Hematopoietic multipotent progenitor cell treated with erythropoietin and hydrocortisone succinate and interleukin-3 and kit ligand, for 4 days (in vitro differentiated cells): Measurements from ENCODE around the gene ACACB.

Experiments
- DNase-seq: peaks from one replicate; pipeline ENCODE4 v3.0.0-alpha.2; 2015

Gene ACACB

GRCh38 chr12:109178532-109178931 lies 62.1 kb downstream of the ACACB start:
- DNase-seq = peak; percentile 37

DNA sequence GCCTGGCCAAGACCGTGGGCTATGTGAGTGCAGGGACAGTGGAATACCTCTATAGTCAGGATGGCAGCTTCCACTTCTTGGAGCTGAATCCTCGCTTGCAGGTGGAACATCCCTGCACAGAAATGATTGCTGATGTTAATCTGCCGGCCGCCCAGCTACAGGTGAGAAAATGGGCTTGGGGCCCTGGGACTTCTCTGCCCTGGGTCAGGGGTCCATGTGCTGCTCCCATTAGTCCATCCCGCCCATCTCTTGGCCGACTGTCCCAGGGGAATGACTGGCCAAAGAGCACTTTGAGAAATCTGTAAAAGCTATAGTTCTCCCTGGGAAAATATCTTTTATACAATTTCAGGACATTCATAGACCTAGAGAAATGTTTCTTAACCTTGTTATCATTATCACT lies 63.5 kb downstream of the ACACB start:
- DNase-seq = no peak

DNA sequence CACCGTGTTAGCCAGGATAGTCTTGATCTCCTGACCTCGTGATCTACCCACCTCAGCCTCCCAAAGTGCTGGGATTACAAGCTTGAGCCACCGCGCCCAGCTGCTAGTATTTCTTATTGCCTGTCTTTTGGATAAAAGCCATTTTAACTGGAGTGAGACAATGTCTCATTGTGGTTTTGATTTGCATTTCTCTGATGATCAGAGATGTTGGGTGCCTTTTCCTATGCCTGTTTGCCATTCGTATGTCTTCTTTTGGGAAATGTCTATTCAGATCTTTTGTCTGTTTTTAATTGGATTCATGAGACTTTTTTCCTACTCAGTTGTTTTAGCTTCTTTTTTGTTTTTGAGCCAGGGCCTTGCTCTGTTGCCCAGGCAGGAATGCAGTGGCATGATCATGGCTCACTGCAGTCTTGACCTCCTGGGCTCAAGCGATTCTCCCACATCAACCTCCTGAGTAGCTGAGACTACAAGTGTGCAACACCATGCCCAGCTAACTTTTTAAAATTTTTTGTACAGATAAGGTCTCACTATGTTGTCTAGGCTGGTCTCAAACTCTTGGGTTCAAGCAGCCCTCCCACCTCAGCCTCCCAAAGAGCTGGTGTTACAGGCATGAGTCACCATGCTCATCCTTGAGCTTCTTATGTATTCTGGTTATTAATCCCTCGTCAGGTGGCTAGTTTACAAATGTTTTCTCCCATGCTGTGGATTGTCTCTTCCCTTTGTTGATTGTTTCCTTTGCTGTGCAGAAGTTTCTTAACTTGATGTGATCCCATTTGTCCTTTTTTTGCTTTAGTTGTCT lies 65.9 kb downstream of the ACACB start:
- DNase-seq = no peak

DNA sequence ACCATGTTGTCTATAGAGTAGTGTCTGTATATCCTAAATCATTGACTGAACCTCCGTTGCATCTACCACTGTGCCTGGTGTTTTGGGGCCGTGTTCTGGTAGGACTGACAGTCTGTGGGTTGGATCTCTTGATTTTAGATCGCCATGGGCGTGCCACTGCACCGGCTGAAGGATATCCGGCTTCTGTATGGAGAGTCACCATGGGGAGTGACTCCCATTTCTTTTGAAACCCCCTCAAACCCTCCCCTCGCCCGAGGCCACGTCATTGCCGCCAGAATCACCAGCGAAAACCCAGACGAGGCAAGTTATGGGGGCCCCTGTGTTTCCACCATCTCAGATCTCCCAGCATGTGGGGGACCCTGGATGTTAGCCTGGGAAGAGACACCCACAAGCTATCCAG lies 69.1 kb downstream of the ACACB start:
- DNase-seq = no peak

- DNase-seq = no peak
These were observed 70.7 kb downstream of the ACACB start for GRCh38 chr12:109186993-109187653.

DNA sequence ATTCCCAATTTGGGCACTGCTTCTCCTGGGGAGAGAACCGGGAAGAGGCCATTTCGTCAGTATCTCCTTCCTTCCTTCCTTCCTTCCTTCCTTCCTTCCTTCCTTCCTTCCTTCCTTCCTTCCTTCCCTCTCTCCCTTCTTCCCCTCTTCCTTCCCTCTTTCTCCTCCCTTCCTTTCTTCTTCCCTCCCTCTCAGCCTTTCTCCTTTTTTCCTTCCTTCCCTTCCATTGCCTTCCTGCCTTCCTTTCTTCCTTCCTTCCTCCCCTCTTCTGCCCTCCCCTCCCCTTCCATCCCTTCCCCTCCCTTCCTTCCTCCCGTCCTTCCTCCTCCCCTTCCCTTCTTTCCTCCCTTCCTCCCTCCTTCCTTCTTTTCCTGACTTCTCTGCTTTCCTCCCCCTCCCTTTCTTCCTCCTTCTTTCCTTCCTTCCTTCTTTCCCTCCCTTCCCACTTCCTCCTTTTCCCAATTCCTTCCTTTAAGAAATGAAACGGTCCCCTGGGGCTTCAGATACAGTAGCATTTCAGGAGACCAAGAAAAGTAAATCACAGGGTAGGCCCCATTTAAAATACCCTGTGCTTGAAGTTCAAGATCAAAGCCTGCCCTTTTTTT lies 71.8 kb downstream of the ACACB start:
- no peak for DNase-seq

DNA sequence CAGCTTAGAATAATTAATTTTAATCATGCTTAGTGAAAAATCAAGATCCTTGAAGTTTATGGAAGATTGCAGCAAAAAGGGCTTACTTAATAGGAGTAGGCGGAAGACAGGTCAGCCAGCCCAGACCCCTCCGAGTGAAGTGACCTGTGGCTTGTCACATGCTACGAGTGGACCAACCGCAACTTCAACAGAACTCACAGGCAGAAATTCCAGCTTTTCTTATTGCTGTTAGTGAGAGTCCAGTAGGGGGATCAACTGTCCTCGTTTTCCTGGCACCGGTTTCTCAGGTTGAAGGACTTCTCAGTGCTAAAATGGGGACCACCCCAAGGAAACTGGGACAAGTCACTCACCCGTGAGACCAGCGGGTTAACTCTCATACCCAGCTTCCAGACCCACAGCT lies 72.9 kb downstream of the ACACB start:
- DNase-seq = no peak

DNA sequence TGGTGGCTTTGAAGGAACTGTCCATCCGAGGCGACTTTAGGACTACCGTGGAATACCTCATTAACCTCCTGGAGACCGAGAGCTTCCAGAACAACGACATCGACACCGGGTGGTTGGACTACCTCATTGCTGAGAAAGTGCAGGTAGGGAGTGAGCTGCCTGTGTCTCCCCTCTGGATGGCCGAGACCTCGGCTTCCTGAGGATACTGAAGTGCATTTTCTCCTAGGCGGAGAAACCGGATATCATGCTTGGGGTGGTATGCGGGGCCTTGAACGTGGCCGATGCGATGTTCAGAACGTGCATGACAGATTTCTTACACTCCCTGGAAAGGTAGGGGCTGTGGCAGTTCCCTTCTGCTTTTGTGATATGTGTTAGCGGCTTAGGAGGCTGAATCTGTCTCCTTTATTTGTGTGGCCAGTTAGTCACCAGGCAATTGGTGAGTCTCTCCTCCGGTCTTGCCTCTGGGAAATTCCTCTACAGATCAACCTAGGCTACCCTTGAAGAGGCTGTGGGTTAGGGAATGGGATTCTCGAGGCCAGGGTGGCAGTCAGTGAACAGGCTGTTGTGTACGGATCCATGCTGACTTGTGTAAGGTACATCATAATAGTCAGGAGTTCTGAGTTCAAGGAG lies 75.3 kb downstream of the ACACB start:
- no peak for DNase-seq

- DNase-seq = no peak
These were observed 76.0 kb downstream of the ACACB start for GRCh38 chr12:109192358-109192757.

DNA sequence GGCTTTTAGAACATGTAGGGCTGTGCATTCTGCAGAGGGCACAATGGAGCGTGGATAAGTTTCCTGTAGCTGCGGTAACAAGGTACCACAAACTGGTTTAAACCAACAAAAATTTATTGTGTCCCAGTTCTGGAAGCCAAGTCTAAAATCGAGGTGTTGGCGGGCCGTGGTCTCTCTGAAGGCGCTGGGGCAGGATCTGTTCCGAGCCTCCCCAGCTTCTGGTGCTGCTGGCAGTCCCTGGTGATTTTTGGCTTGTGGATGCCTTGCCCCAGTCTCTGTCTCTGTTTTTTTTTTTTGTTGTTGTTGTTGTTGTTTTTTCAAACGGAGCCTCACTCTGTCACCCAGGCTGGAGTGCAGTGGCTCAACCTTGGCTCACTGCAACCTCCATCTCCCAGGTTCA lies 77.5 kb downstream of the ACACB start:
- DNase-seq = no peak

GRCh38 chr12:109196332-109196731 lies 79.9 kb downstream of the ACACB start:
- no peak for DNase-seq

DNA sequence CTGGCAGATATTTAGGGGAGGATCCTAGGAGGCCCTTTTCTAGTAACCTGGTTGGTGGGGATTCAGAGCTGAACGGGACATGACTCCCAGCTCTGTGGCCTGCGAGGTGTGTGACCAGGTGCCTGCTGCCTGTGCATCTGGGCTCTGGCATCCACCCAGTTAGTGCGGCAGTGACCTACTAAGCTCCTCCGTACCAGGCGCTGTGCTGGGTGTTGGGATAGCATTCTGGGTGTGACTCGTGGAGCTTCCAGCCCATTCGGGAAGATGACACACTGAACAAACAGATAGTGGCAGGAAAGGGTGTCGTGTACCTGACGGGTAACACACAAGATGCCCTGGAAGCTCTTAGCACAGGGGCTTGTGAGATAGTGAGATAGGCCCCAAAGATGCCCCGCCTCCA lies 80.9 kb downstream of the ACACB start:
- DNase-seq = no peak

DNA sequence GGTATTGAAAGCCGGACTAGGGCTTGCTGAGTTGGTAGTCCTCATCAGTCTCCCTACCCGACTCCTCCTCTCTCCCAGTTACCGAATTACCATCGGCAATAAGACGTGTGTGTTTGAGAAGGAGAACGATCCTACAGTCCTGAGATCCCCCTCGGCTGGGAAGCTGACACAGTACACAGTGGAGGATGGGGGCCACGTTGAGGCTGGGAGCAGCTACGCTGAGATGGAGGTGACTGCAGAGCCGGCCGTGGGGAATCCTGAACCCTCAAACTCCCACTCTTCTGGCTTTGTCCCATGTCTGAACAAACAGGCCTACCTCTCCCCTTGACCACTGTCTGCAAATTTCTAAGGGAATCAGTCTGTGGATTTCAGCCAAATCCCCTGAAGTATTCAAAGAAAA lies 82.9 kb downstream of the ACACB start:
- DNase-seq = no peak

DNA sequence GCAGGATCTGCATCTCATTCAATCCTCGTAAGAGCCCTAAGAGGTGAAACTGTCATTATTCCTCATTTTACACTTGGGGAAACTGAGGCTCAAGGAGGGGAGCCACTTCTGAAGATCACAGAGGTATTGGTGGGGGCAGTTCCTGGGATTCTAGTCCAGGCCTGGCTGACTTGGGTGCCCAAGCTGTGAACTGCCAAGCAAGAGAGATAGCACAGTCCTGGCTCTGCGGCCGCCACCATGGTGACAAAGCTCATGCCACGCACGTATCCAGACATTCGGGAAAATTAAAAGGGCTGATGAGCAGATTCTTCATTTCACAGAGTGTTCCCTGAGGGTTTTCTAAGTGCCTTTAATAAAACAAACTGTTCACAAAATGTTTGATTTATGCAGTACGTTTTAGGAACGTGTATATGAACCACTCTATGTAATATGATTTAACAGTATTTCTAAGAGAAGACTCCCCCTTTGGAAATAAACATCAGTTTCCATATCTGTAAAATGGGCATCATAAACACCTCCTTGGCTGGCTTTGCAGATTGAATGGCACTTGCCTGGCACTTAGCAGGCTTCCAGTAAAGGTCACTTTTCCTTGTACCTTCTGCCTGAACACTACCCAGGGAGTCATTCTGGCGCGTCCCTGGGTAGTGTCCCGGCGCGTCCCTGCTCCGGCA lies 84.6 kb downstream of the ACACB start:
- DNase-seq = no peak

DNA sequence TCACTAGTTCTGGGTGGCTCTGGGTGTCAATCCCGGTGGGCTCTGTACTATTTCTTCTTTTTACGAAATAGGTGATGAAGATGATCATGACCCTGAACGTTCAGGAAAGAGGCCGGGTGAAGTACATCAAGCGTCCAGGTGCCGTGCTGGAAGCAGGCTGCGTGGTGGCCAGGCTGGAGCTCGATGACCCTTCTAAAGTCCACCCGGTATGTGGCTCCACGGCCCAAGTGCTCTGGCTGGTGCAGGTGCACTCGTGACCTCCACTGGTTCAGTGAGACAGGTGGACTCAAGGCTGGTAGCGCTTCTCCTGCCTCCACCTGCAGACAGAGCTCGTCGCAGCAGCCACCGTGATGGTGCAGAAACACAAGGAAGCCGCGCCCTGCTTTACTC lies 85.1 kb downstream of the ACACB start:
- no peak for DNase-seq

- DNase-seq = no peak
These were observed 86.4 kb downstream of the ACACB start for GRCh38 chr12:109202770-109203169.

- DNase-seq = no peak
These were observed 87.1 kb downstream of the ACACB start for GRCh38 chr12:109203480-109203879.

GRCh38 chr12:109209082-109209481 lies 92.7 kb downstream of the ACACB start:
- DNase-seq = no peak

DNA sequence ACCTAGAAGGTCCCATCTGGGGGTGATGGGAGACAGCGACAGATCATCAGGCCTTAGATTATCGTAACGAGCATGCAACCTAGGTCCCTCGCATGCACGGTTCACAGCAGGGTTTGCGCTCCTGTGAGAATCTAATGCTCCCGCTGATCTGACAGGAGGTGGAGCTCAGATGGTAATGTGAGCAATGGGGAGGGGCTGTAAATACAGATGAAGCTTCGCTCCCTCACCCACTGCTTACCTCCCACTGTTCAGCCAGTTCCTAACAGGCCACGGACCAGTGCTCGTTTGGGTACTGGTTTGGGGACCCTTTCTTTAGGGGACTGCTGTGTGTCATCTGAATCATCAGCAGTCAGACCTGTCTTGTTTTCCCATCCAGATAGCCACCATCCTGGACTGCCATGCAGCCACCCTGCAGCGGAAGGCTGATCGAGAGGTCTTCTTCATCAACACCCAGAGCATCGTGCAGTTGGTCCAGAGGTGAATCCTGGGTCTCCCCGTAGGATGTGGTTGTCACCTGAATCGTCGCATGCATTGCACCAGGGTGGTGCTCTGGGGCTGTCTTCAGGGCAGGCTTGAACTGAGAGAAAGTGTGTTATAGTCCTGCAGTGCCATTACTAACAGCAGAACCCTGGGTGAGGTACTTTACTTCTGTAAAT lies 96.2 kb downstream of the ACACB start:
- DNase-seq = no peak

DNA sequence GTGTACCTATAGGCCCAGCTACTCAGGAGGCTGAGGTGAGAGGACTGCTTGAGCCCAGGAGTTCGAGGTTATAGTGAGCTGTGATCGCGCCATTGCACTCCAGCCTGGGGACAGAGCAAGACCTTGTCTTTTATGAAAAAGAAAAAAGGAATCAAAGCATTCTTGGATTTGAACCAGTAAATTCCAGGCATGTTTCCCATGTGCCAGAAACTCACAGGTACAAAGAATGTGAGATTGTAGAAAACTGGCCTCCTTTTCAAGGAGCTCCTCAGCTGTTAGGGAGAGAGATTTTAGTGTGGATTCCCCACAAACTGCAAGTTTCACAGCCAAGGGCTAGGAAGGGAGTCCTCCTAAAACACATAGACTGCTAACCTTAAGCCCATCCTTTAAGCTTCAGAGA lies 97.7 kb downstream of the ACACB start:
- no peak for DNase-seq

GRCh38 chr12:109218996-109219395 lies 102.6 kb downstream of the ACACB start:
- DNase-seq = no peak

DNA sequence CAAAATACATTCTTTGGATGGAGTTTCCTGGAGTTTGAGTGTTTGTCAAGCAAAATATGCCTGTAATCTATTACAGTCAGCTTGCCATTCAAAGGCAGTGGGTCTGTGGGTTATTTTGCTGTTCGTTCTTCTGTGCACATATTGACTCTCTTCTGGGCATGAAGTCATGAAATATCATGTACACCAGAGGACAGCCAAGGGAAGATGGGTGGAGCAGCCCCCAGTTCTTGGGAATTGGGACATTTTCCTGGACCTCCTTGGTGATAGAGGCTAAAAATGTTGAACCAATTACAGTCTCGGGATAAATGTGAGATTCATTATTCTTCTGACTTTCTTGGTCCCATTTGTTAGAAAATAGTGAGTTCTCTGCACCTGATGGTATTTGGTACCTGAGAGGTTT lies 103.6 kb downstream of the ACACB start:
- no peak for DNase-seq
